ENCODE results near the gene SMPD4. TPM values are rescaled to one million over a fixed set of nuclear protein-coding genes. Genes with fewer than 3 reads are reported as not detected.
"Not testable (repeated sequence)": the region's sequence is repeated elsewhere in the genome, so short reads cannot be mapped to it uniquely, and the experiment has no call there.

SMPD4 gene
- total and polyA plus RNA-seq, 2 donors (not counting 3 experiments of a cell fraction or from before 2014, with no cell fraction given), result 85.3 to 88.1 TPM

GRCh38 chr2:130159376-130159775 is 22.0 kb downstream of the SMPD4 start:
- H3K9ac ChIP-seq (replicated peaks; ENCODE audit: extremely low read depth, insufficient read depth, low read length); H3K9me3 ChIP-seq (replicated peaks; ENCODE audit: control insufficient read depth, insufficient read depth, low read length); H3K9me1 ChIP-seq (replicated peaks; ENCODE audit: control insufficient read depth, extremely low read depth, insufficient read depth, low read length); intact Hi-C loops (cut with micrococcal nuclease); H4K20me1 ChIP-seq (replicated peaks; ENCODE audit: control insufficient read depth, extremely low read depth, insufficient read depth, low read length); H3K79me2 ChIP-seq (ENCODE audit: control insufficient read depth, insufficient read depth, low read length); dilution Hi-C loops (cut with MboI; ENCODE audit: extremely low pct_ligation_motif_present, low sequenced_read_pairs); H2AFZ ChIP-seq (ENCODE audit: low read depth, low read length); H3K27me3 ChIP-seq (ENCODE audit: control insufficient read depth in 2 of 2, insufficient read depth in 2 of 2, low read length in 2 of 2); BruUV-seq (replicated peaks); H3K27ac ChIP-seq (ENCODE audit: insufficient read depth, low read depth, low read length); H3K4me3 ChIP-seq (replicated peaks in 1 of 3; ENCODE audit: insufficient read depth in 1 of 3, low read depth in 1 of 3, low read length in 3 of 3); POLR2A ChIA-PET; H3K4me2 ChIP-seq (ENCODE audit: insufficient read depth, low read length); H3K4me1 ChIP-seq (ENCODE audit: control insufficient read depth, extremely low read depth, insufficient read depth, low read length); DNase-seq (ENCODE audit: low read depth, low spot score); FAIRE-seq: not testable (repeated sequence)
- H3K36me3 ChIP-seq (ENCODE audit: control insufficient read depth in 2 of 2, extremely low read depth in 1 of 2, insufficient read depth in 2 of 2, low read length in 2 of 2), result peaks cover 0 to 15% of the 10 kb centered on the region in 2 experiments
- CTCF ChIA-PET, result interaction anchor here (0.7 kb wide), 1 partner anchor 207 kb away, joined by 3 read pairs; no protein-coding TSS in a partner anchor

- Histone ChIP-seq H3K9ac (replicated peaks; ENCODE audit: extremely low read depth, insufficient read depth, low read length) (no peak overlapping the region), H3K36me3 (ENCODE audit: control insufficient read depth in 2 of 2, extremely low read depth in 1 of 2, insufficient read depth in 2 of 2, low read length in 2 of 2) (peaks cover 0 to 13% of the 10 kb centered on the region in 2 experiments), H3K4me1 (ENCODE audit: control insufficient read depth, extremely low read depth, insufficient read depth, low read length) (no peaks in the 10 kb centered on the region), H3K9me3 (replicated peaks; ENCODE audit: control insufficient read depth, insufficient read depth, low read length) (no peaks in the 10 kb centered on the region), H3K9me1 (replicated peaks; ENCODE audit: control insufficient read depth, extremely low read depth, insufficient read depth, low read length) (no peaks in the 10 kb centered on the region), H4K20me1 (replicated peaks; ENCODE audit: control insufficient read depth, extremely low read depth, insufficient read depth, low read length) (no peaks in the 10 kb centered on the region), H2AFZ (ENCODE audit: low read depth, low read length) (no peak overlapping the region), H3K4me2 (ENCODE audit: insufficient read depth, low read length) (no peak overlapping the region), H3K4me3 (replicated peaks in 1 of 3; ENCODE audit: insufficient read depth in 1 of 3, low read depth in 1 of 3, low read length in 3 of 3) (no peak overlapping the region), H3K27ac (ENCODE audit: insufficient read depth, low read depth, low read length) (no peak overlapping the region), H3K79me2 (ENCODE audit: control insufficient read depth, insufficient read depth, low read length) (no peaks in the 10 kb centered on the region), H3K27me3 (ENCODE audit: control insufficient read depth in 2 of 2, insufficient read depth in 2 of 2, low read length in 2 of 2) (no peaks in the 10 kb centered on the region)
- ChIA-PET POLR2A (no interaction called here), CTCF (no interaction called here)
- FAIRE-seq (no peak), DNase-seq (ENCODE audit: low read depth, low spot score) (no peak)
- TF ChIP-seq EZH2 (IDR thresholded peaks at IDR 0.05; ENCODE audit: borderline replicate concordance, low read depth, low read length, severe bottlenecking) (no peak), MAX (IDR thresholded peaks at IDR 0.05; ENCODE audit: insufficient read depth, insufficient read length) (no peak), FOS (IDR thresholded peaks at IDR 0.05; ENCODE audit: borderline replicate concordance, insufficient read depth, low read length) (no peak), CTCF (IDR thresholded peaks at IDR 0.05; ENCODE audit: extremely low read depth in 1 of 2, insufficient read depth in 1 of 2, low read depth in 1 of 2, low read length in 2 of 2) (no peak), GATA2 (IDR thresholded peaks at IDR 0.05; ENCODE audit: insufficient read depth, insufficient read length, low read depth, low read length) (no peak), POLR2A (IDR thresholded peaks at IDR 0.05; ENCODE audit: low read depth, low read length) (no peak), POLR2AphosphoS5 (IDR thresholded peaks at IDR 0.05; ENCODE audit: insufficient read depth, low read depth, low read length) (no peak), JUN (IDR thresholded peaks at IDR 0.05; ENCODE audit: borderline replicate concordance, insufficient read depth, insufficient read length, low read depth) (no peak), MYC (IDR thresholded peaks at IDR 0.05; ENCODE audit: low read depth, low read length) (no peak)
- intact Hi-C loops (cut with micrococcal nuclease) (no loop called here), dilution Hi-C loops (cut with MboI; ENCODE audit: extremely low pct_ligation_motif_present, low sequenced_read_pairs) (no loop called here)
- BruUV-seq (replicated peaks), result no TSS peak
These were observed 22.8 kb downstream of the SMPD4 start for GRCh38 chr2:130158631-130159030.

GRCh38 chr2:130157825-130158514 is 23.4 kb downstream of the SMPD4 start:
- H3K9me1 ChIP-seq (replicated peaks; ENCODE audit: control insufficient read depth, extremely low read depth, insufficient read depth, low read length); H2AFZ ChIP-seq (ENCODE audit: low read depth, low read length); POLR2A ChIA-PET; FAIRE-seq; H3K4me2 ChIP-seq (ENCODE audit: insufficient read depth, low read length); H4K20me1 ChIP-seq (replicated peaks; ENCODE audit: control insufficient read depth, extremely low read depth, insufficient read depth, low read length); dilution Hi-C loops (cut with MboI; ENCODE audit: extremely low pct_ligation_motif_present, low sequenced_read_pairs); H3K79me2 ChIP-seq (ENCODE audit: control insufficient read depth, insufficient read depth, low read length); H3K27me3 ChIP-seq (ENCODE audit: control insufficient read depth in 2 of 2, insufficient read depth in 2 of 2, low read length in 2 of 2); H3K9me3 ChIP-seq (replicated peaks; ENCODE audit: control insufficient read depth, insufficient read depth, low read length); H3K9ac ChIP-seq (replicated peaks; ENCODE audit: extremely low read depth, insufficient read depth, low read length); H3K4me3 ChIP-seq (replicated peaks in 1 of 3; ENCODE audit: insufficient read depth in 1 of 3, low read depth in 1 of 3, low read length in 3 of 3); DNase-seq (ENCODE audit: low read depth, low spot score); intact Hi-C loops (cut with micrococcal nuclease); H3K4me1 ChIP-seq (ENCODE audit: control insufficient read depth, extremely low read depth, insufficient read depth, low read length); BruUV-seq (replicated peaks); H3K27ac ChIP-seq (ENCODE audit: insufficient read depth, low read depth, low read length); CTCF ChIA-PET: not testable (repeated sequence)
- peaks cover 0 to 15% of the 10 kb centered on the region in 2 experiments for H3K36me3 ChIP-seq (ENCODE audit: control insufficient read depth in 2 of 2, extremely low read depth in 1 of 2, insufficient read depth in 2 of 2, low read length in 2 of 2)
